Mucosa of descending colon (tissue), 3 donors: ENCODE measurements around the gene KCP. TPM values are rescaled to one million over a fixed set of nuclear protein-coding genes. Genes with fewer than 3 reads are reported as not detected.

Experiments
- ATAC-seq: fragments of 200-7000 bp; cut with Tn5 transposase; one replicate; pipeline ENCODE4 v1.9.1; 2020; ENCODE audit warnings: mild to moderate bottlenecking, moderate library complexity
- DNase-seq, 3 donors: peaks; one replicate each; pipeline ENCODE4 v3.0.0-alpha.2; 2020
- H3K36me3 ChIP-seq: fragments of 200-600 bp; one replicate; pipeline ENCODE4 v1.8.0; 2021; ENCODE audit warnings: low read depth, mild to moderate bottlenecking
- H3K4me1 ChIP-seq: fragments of 200-600 bp; one replicate; pipeline ENCODE4 v1.8.0; 2021; ENCODE audit warnings: low read depth, mild to moderate bottlenecking
- H3K4me3 ChIP-seq: fragments of 200-600 bp; one replicate; pipeline ENCODE4 v1.8.0; 2021; ENCODE audit warnings: mild to moderate bottlenecking
- H3K9me3 ChIP-seq: fragments of 200-600 bp; one replicate; pipeline ENCODE4 v1.8.0; 2021; ENCODE audit warnings: mild to moderate bottlenecking
- intact Hi-C, 2 donors: fragments of 100-400 bp; cut with DNase I in 1 of 2; cut with micrococcal nuclease in 1 of 2; formaldehyde crosslinking; loops; one replicate each; pipeline versions ENCODE4 v1.11.0 to v1.11.1; 2022; cut with DNase I, micrococcal nuclease
- total RNA-seq, 3 donors: library from RNA; stranded (reverse); fragmentation: NEBNext Ultra II Directional in 2 of 3; extraction: Animal tissue kit (Norgen Biotek cat#: 25700) in 2 of 3; gene quantifications; one replicate each; pipeline versions ENCODE4 v1.2.1 to v1.2.4, GENCODE V29; 2021 to 2023
- TF ChIP-seq, protein P1 (sequence below): fragments of 200-600 bp; IDR thresholded peaks from one replicate; pipeline ENCODE4 v1.8.0; 2022; ENCODE audit warnings: antibody characterized with exemption, mild to moderate bottlenecking
- donor health status: DM: no; HTN: no; CAD: no; lungs with moderate emphysema.
- donor health status: DM: no; HTN: no; CAD: no.
- donor health status: DM: no; HTN: yes; CAD: no.

The KCP gene
- total RNA-seq, 3 donors from 2014 or later, result 0.47 to 1.7 (median 1.4) TPM

DNA sequence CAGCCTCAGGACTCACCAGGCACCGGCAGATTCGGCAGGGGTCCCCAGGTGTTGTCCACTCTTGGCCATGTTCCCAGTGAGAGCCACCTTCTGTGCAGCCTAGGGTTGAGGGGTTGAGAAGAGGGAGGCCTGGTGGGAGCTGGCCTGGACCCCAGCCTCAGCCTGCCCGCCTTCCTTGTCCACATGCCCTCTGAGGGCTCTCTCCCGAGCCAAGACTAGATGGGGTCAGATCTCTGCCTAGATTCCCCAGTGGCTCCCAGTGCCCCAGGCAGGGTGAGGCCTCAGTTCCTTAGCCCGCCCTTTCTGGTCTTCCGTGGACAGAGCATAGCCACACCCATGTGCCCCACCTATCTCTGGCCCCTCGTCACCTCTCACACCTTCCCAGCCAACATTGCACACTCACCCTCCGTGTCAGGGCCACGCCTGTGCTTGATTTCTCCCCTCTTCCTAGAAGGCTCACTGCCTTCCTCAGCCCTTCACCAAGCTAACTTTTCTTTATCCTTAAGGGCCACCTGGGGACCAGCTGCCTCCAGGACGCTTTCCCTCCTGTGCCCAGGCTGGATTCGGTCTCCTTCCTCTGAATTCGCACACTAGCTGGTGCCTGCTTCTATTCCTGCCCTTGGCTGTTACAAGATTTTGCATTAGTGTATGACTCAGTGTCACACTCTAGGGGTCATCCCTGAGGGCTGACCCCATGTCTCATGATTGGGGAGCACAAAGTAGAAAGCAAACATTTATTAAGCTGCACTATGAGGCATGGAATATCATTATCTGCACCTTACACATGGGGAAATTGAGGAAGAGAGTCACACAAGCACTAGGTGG is 7.5 kb downstream of the KCP start:
- Histone ChIP-seq H3K4me1 (peaks cover 3% of the 10 kb centered on the region), H3K36me3 (no peaks in the 10 kb centered on the region), H3K9me3 (no peaks in the 10 kb centered on the region), H3K4me3 (no peak overlapping the region)
- intact Hi-C loops, result loop anchor here (5.0 to 10.0 kb wide), 2 partner anchors 189 to 192 kb away; no protein-coding TSS in a partner anchor
- DNase-seq, result peak; percentile 53 to 60 (median 54)
- TF ChIP-seq, protein P1, sequence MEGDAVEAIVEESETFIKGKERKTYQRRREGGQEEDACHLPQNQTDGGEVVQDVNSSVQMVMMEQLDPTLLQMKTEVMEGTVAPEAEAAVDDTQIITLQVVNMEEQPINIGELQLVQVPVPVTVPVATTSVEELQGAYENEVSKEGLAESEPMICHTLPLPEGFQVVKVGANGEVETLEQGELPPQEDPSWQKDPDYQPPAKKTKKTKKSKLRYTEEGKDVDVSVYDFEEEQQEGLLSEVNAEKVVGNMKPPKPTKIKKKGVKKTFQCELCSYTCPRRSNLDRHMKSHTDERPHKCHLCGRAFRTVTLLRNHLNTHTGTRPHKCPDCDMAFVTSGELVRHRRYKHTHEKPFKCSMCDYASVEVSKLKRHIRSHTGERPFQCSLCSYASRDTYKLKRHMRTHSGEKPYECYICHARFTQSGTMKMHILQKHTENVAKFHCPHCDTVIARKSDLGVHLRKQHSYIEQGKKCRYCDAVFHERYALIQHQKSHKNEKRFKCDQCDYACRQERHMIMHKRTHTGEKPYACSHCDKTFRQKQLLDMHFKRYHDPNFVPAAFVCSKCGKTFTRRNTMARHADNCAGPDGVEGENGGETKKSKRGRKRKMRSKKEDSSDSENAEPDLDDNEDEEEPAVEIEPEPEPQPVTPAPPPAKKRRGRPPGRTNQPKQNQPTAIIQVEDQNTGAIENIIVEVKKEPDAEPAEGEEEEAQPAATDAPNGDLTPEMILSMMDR, result no peak
- ATAC-seq, result peak; percentile 86

- no peak overlapping the region for H3K4me3 ChIP-seq
- no peak for ATAC-seq
- H3K9me3 ChIP-seq, result no peaks in the 10 kb centered on the region
- intact Hi-C loops, result loop anchor here (5.0 to 10.0 kb wide), 2 partner anchors 192 to 195 kb away; no protein-coding TSS in a partner anchor
- TF ChIP-seq, protein P1, result no peak
- no peak for DNase-seq
- H3K36me3 ChIP-seq, result no peaks in the 10 kb centered on the region
- H3K4me1 ChIP-seq, result peaks cover 3% of the 10 kb centered on the region
Measured at GRCh38 chr7:128900237-128900636, 10.3 kb downstream of the KCP start.

- Histone ChIP-seq H3K4me3 (no peak overlapping the region), H3K9me3 (no peaks in the 10 kb centered on the region), H3K36me3 (no peaks in the 10 kb centered on the region), H3K4me1 (peaks cover 3% of the 10 kb centered on the region)
- intact Hi-C loops, result no loop called here
- TF ChIP-seq, protein P1, result no peak
- DNase-seq (no peak), ATAC-seq (no peak)
Measured at GRCh38 chr7:128899392-128899791, 11.1 kb downstream of the KCP start.

DNA sequence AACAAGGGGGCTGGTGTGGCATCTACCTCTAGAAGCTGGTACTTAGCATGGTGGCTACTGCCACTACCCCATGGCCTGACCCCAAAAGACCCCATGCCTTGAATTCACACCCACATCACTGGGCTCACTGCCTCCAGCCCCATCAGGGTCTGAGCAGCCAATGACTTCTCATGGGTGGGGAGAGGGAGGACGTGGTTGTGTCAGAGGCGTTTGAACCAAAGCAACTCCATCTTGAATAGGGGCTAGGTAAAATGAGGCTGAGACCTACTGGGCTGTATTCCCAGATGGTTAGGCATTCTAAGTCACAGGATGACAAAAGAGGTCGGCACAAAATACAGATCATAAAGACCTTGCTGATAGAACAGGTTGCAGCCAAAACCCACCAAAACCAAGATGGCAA is 15.2 kb downstream of the KCP start:
- intact Hi-C loops, result no loop called here
- no peak overlapping the region for H3K4me3 ChIP-seq

GRCh38 chr7:128894101-128894440 is 16.4 kb downstream of the KCP start:
- no peak for ATAC-seq
- TF ChIP-seq, protein P1, result no peak
- no peak overlapping the region for H3K4me3 ChIP-seq
- H3K4me1 ChIP-seq, result no peaks in the 10 kb centered on the region
- no peaks in the 10 kb centered on the region for H3K36me3 ChIP-seq
- H3K9me3 ChIP-seq, result no peaks in the 10 kb centered on the region
- no peak for DNase-seq
- intact Hi-C loops, result no loop called here

More for the DNA sequence above, 15.2 kb downstream of the KCP start:
- H3K9me3 ChIP-seq, result no peaks in the 10 kb centered on the region
- no peak for ATAC-seq
- TF ChIP-seq, protein P1, result no peak
- no peak for DNase-seq
- no peaks in the 10 kb centered on the region for H3K36me3 ChIP-seq
- H3K4me1 ChIP-seq, result no peaks in the 10 kb centered on the region
